K562 (cell line): Measurements from ENCODE around the gene FYB1. TPM values are rescaled to one million over a fixed set of nuclear protein-coding genes. Genes with fewer than 3 reads are reported as not detected.
A peak's percentile ranks its signal among the peaks of the same experiment; 100 is the strongest.

Experiments
- ATAC-seq: fragments of 200-7000 bp; cut with Tn5 transposase; 3 replicates; pipeline ENCODE4 v1.9.1; 2020; ENCODE audit warnings: moderate library complexity
- BruUV-seq: library from RNA; stranded (reverse); fragments of 400-500 nt; replicated peaks from 2 replicates; lab custom pipeline; 2021; lab: Mats Ljungman, UMichigan
- CTCF ChIA-PET: fragments of 300-600 bp; formaldehyde crosslinking; extraction: SDS; loops from one replicate; lab custom pipeline; 2021; ENCODE audit warnings: low intra/inter-chr PET ratio; lab: Yijun Ruan, JAX
- POLR2A ChIA-PET: fragments of 300-600, 350-650 bp; sonication (Branson Sonifier 250); formaldehyde crosslinking; extraction: SDS; loops from one replicate; lab custom pipeline; 2021; ENCODE audit warnings: antibody characterized with exemption, inconsistent platforms; lab: Yijun Ruan, JAX
- DNase-seq, 4 experiments: peaks; one replicate each; pipeline versions ENCODE4 v3.0.0 to v3.0.0-alpha.2; 2011 to 2018; ENCODE audit warnings: low spot score in 3 of 4, mixed read lengths in 3 of 4; ENCODE audit errors: extremely low read depth in 1 of 4
- FAIRE-seq: peaks from 2 replicates; lab custom pipeline; 2011; peaks lifted over from hg19 to GRCh38; lab: Jason Lieb, UNC
- H2AFZ ChIP-seq: 2 replicates; pipeline ENCODE4 v1.6.0; 2011; ENCODE audit warnings: low read depth, low read length, control low read depth, inconsistent platforms
- H3K27ac ChIP-seq: fragments of 200-600 bp; 3 replicates; pipeline ENCODE4 v1.8.0; 2011; ENCODE audit warnings: low read depth, mild to moderate bottlenecking, control low read depth, inconsistent platforms, low read length, moderate library complexity, mixed read lengths; ENCODE audit errors: extremely low read depth
- H3K27me3 ChIP-seq, 2 experiments: fragments of 300-600 bp in 1 of 2; 2 replicates in 1 of 2; 3 replicates in 1 of 2; pipeline versions ENCODE4 v1.6.0 to v1.8.0; 2011; ENCODE audit warnings: inconsistent platforms in 2 of 2, low read length in 2 of 2, mild to moderate bottlenecking in 1 of 2, mixed read lengths in 1 of 2, moderate library complexity in 1 of 2; ENCODE audit not compliant: control insufficient read depth in 2 of 2, insufficient read depth in 2 of 2
- H3K36me3 ChIP-seq: fragments of 300-600 bp; 3 replicates; pipeline ENCODE4 v1.8.0; 2011; ENCODE audit warnings: mild to moderate bottlenecking, low read length, inconsistent platforms; ENCODE audit not compliant: control insufficient read depth, insufficient read depth
- H3K4me1 ChIP-seq, 2 experiments: fragments of 200-600 bp in 1 of 2; replicated peaks in 1 of 2; 2 replicates in 1 of 2; 3 replicates in 1 of 2; pipeline versions ENCODE4 v1.5.1 to v1.8.0; 2011; ENCODE audit warnings: inconsistent platforms in 2 of 2, low read length in 2 of 2, mild to moderate bottlenecking in 1 of 2, mixed read lengths in 1 of 2, moderate library complexity in 1 of 2; ENCODE audit not compliant: control insufficient read depth in 2 of 2, insufficient read depth in 2 of 2
- H3K4me2 ChIP-seq: 2 replicates; pipeline ENCODE4 v1.6.1; 2011; ENCODE audit warnings: low read length, control low read depth, inconsistent platforms, mixed read lengths; ENCODE audit not compliant: insufficient read depth
- H3K4me3 ChIP-seq: fragments of 200-600 bp; sonication (generic), shearing (Covaris generic); 2 replicates; pipeline ENCODE4 v1.5.1; 2016; ENCODE audit warnings: control low read depth, inconsistent platforms
- H3K79me2 ChIP-seq: fragments of 200-600 bp; 3 replicates; pipeline ENCODE4 v1.8.0; 2011; ENCODE audit warnings: low read length, inconsistent platforms; ENCODE audit not compliant: control insufficient read depth, insufficient read depth
- H3K9ac ChIP-seq, 2 experiments: 2 replicates each; pipeline versions ENCODE4 v1.6.0 to v1.6.1; 2011; ENCODE audit warnings: low read depth in 2 of 2, low read length in 2 of 2, control low read depth in 1 of 2, inconsistent platforms in 1 of 2, mild to moderate bottlenecking in 1 of 2, mixed read lengths in 1 of 2; ENCODE audit not compliant: insufficient read depth in 1 of 2
- H3K9me1 ChIP-seq: one replicate; pipeline ENCODE4 v1.6.0; 2011; ENCODE audit warnings: inconsistent platforms, mild to moderate bottlenecking, low read length, moderate library complexity; ENCODE audit not compliant: control insufficient read depth, insufficient read depth
- H3K9me3 ChIP-seq: replicated peaks from 2 replicates; pipeline ENCODE4 v1.5.1; 2011; ENCODE audit warnings: low read depth, low read length, inconsistent platforms; ENCODE audit not compliant: control insufficient read depth, insufficient read depth
- H4K20me1 ChIP-seq: replicated peaks from 2 replicates; pipeline ENCODE4 v1.6.1; 2011; ENCODE audit warnings: low read length, inconsistent platforms, mixed read lengths; ENCODE audit not compliant: control insufficient read depth, insufficient read depth
- ELF1 ChIP-seq: fragments of 200-800 bp; sonication (Bioruptor generic); IDR thresholded peaks from 2 replicates; pipeline ENCODE4 v1.6.1; 2016; ENCODE audit warnings: missing genetic modification characterization, missing compliant biosample characterization
- MBD1 ChIP-seq: fragments of 250-450 bp; sonication (Bioruptor Pico); IDR thresholded peaks from 2 replicates; pipeline ENCODE4 v1.8.0; 2022; ENCODE audit warnings: inconsistent platforms
- NEUROD1 ChIP-seq: fragments of 150-350 bp; IDR thresholded peaks from 2 replicates; pipeline ENCODE4 v1.6.1; 2014; ENCODE audit warnings: borderline replicate concordance, low read length, low read depth; ENCODE audit not compliant: partially characterized antibody
- POLR2H ChIP-seq: IDR thresholded peaks from 2 replicates; pipeline ENCODE4 v1.6.1; 2016; ENCODE audit warnings: missing genetic modification characterization, low read depth, mild to moderate bottlenecking, control low read depth, missing compliant biosample characterization, moderate library complexity
- POLR3A ChIP-seq: IDR thresholded peaks from 2 replicates; pipeline ENCODE4 v1.6.1; 2011; ENCODE audit warnings: borderline replicate concordance, mild to moderate bottlenecking, moderate library complexity; ENCODE audit not compliant: insufficient read length, insufficient read depth; ENCODE audit errors: extremely low read depth
- RBBP5 ChIP-seq: fragments of 200-600 bp; sonication (generic); IDR thresholded peaks from 2 replicates; pipeline ENCODE4 v1.6.1; 2012; ENCODE audit warnings: borderline replicate concordance, mild to moderate bottlenecking, low read length, control low read depth, inconsistent platforms; ENCODE audit not compliant: insufficient read depth, poor library complexity, severe bottlenecking
- RBM25 ChIP-seq: fragments of 200-400 bp; formaldehyde crosslinking; IDR thresholded peaks from 2 replicates; pipeline ENCODE4 v1.6.1; 2018; ENCODE audit warnings: low read length, low read depth, moderate library complexity; ENCODE audit not compliant: severe bottlenecking
- SMAD3 ChIP-seq: fragments of 450-650 bp; formaldehyde crosslinking; conservative IDR thresholded peaks from 2 replicates; pipeline ENCODE4 v1.4.0; 2020; ENCODE audit warnings: mild to moderate bottlenecking
- ZNF318 ChIP-seq, 2 experiments: fragments of 450-650 bp; IDR thresholded peaks; 2 replicates each; pipeline ENCODE4 v1.6.1; 2016; ENCODE audit warnings: mild to moderate bottlenecking in 2 of 2, borderline replicate concordance in 1 of 2, low read depth in 1 of 2, moderate library complexity in 1 of 2
- WGBS: fragments of 100-300 bp; shearing (Covaris generic); methylation state at CpG from one replicate; pipeline ENCODE4 v1.1.6; 2016; ENCODE audit warnings: low coverage, mixed read lengths; ENCODE audit not compliant: insufficient coverage; ENCODE audit errors: missing lambda C conversion rate; 5-methylcytosine and 5-hydroxymethylcytosine counted together
- in situ Hi-C: fragments of 300-500 bp; cut with MboI; formaldehyde crosslinking; loops from 4 replicates; pipeline ENCODE4 v1.15.0; 2018; ENCODE audit warnings: inconsistent platforms, mixed read lengths
- intact Hi-C: fragments of 100-400 bp; cut with micrococcal nuclease; formaldehyde crosslinking; loops from 2 replicates; pipeline ENCODE4 v1.14.2; 2022
- polyA plus RNA-seq, 8 experiments: library from polyadenylated mRNA; depleted of rRNA in 4 of 8; stranded (reverse) in 5 of 8; unstranded in 3 of 8; fragments of >200 nt; fragmentation: Nextera tagmentation in 2 of 8; fragmentation: Illumina TruSeq in 1 of 8; extraction: Ambion mirVana in 2 of 8; extraction: Trizol in 1 of 8; gene quantifications; 2 replicates each; pipeline versions ENCODE4 v1.2.1 to v1.2.3, GENCODE V29; 2011 to 2014; ENCODE audit warnings: inconsistent platforms in 1 of 8, missing spikeins in 1 of 8
- total RNA-seq, 7 experiments: library from RNA; depleted of rRNA in 6 of 7; stranded (reverse); fragments of >200 nt in 6 of 7; fragmentation: Illumina TruSeq in 2 of 7; extraction: Trizol in 2 of 7; gene quantifications; 2 replicates each; pipeline versions ENCODE4 v1.2.1 to v1.2.3, GENCODE V29; 2011 to 2021; ENCODE audit warnings: low replicate concordance in 1 of 7
- TF ChIP-seq, protein P1 (sequence below), 2 experiments: fragments of 250-450 bp in 1 of 2; fragments of 450-650 bp in 1 of 2; sonication (Bioruptor Pico) in 1 of 2; IDR thresholded peaks; 2 replicates each; pipeline versions ENCODE4 v1.6.1 to v1.8.0; 2016 to 2021; ENCODE audit warnings: mild to moderate bottlenecking in 2 of 2, moderate library complexity in 2 of 2, missing compliant biosample characterization in 1 of 2, missing genetic modification characterization in 1 of 2

The FYB1 gene
- total and polyA plus RNA-seq, 9 of the 15 experiments (the other 6 are each of a cell fraction or from before 2014, with no cell fraction given) = 4.7 to 31.5 (median 9.7) TPM

DNA sequence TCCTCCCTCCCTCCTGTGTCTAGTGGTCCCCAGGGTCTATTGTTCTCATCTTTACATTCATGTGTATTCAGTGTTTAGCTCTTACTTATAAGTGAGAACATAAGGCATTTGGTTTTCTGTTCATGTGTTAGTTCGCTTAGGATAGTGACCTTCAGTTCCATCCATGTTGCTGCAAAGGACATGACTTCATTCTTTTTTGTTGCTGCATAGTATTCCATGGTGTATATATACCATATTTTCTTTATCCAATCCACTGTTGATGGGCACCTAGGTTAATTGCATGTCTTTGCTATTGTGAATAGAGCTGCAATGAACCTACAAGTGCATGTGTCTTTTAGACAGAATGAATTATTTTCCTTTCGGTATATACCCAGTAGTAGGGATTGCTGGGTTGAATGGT, 46.8 kb downstream of the FYB1 start:
- no peak for FAIRE-seq
- H3K79me2 ChIP-seq = no peaks in the 10 kb centered on the region; the same call in 2 of the 3 replicates
- BruUV-seq = no TSS peak
- TF ChIP-seq, protein P1, sequence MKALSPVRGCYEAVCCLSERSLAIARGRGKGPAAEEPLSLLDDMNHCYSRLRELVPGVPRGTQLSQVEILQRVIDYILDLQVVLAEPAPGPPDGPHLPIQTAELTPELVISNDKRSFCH (CRISPR knock-in tag; IDR thresholded peaks at IDR 0.05) = no peak
- TF ChIP-seq, protein P1 (tag; IDR thresholded peaks at IDR 0.05) = no peak
- TF ChIP-seq NEUROD1 (no peak), RBM25 (peak; percentile 57), POLR3A (no peak), SMAD3 (CRISPR knock-in tag) (no peak), ZNF318 (IDR thresholded peaks at IDR 0.05; ENCODE audit: borderline replicate concordance in 1 of 2, low read depth in 1 of 2) (no peak), RBBP5 (no peak), ELF1 (no peak), MBD1 (CRISPR knock-in tag) (no peak), POLR2H (tag) (no peak)

More for the DNA sequence above, 46.8 kb downstream of the FYB1 start:
- CTCF ChIA-PET = no interaction called here
- no peaks in the 10 kb centered on the region for H4K20me1 ChIP-seq
- no peaks in the 10 kb centered on the region for H3K36me3 ChIP-seq
- no peaks in the 10 kb centered on the region for H3K27me3 ChIP-seq
- WGBS = 72% methylated on average over 2 of the region's 2 CpGs
- ATAC-seq = no peak
- H3K4me1 ChIP-seq = peaks cover 14 to 41% of the 10 kb centered on the region in 2 experiments
- no peak overlapping the region for H3K27ac ChIP-seq
- no peak overlapping the region for H2AFZ ChIP-seq
- POLR2A ChIA-PET = no interaction called here
- in situ Hi-C loops (no loop called here), intact Hi-C loops (no loop called here)
- no peak for DNase-seq
- no peaks in the 10 kb centered on the region for H3K9me1 ChIP-seq
- no peaks in the 10 kb centered on the region for H3K9me3 ChIP-seq
- H3K4me2 ChIP-seq = no peak overlapping the region
- no peak overlapping the region for H3K4me3 ChIP-seq
- no peak overlapping the region for H3K9ac ChIP-seq
